GM18511 (cell line): Measurements from ENCODE around the gene PGC.
A peak's percentile ranks its signal among the peaks of the same experiment; 100 is the strongest.

ENCODE experiments used
- ATAC-seq: cut with Tn5 transposase; IDR thresholded peaks from one replicate; pipeline ENCODE4 v1.9.1; 2021; ENCODE audit warnings: mild to moderate bottlenecking, moderate library complexity; ENCODE audit not compliant: unreplicated experiment

Gene PGC

DNA sequence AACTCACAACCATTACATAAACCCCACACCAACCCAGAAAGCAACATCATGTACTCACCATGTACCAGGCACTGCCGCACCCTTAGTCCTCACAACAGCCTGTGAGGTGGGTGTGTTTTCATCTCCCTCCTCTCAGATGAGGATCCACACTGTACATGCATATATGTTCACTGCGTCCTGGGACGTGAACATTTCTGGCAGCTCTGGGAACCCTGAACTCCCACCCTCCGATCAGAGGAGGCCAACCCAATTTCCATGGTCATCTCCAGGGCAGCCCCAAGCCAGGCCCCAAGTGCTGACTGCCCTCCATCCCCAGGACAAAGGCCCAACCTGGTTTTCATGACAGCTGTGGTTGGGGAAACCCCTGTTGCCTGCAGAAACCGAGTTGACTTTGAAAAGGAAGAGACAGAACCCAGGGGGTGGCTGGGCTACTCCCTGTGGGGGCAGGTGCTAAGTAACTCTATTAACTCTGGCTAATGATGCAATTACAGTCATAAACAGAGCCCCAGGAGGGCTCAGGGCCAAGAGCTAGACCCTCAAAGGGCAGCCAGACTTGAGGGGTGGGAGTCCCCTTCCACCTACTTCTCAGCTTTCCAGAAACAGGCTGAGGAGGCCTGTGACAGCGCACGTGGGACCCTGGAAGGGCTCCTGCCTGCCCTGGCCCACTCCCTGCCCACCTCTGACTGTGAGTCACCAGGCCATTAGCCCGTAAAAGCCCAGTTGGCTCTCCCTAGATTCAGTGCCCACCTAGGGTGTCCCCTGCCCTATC is 14.4 kb downstream of the PGC start:
- ATAC-seq: peak; percentile 30

DNA sequence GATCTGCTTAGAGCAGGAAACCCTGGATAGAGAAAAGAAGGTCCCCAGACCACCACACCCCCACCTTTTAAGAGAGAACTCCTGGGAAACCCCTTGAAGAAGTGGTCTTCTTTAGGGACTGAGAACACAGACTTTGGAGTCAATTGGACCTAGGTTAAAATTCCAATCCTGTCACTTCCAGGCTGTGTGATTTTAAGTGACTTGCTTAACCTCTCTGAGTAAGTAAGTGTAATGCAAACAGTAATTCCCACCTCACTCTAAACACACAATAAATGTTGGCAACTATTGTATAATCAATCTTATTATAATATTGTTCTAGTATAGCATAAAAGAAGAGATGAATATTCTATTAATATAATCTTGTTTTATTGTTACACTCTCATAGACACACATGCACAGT is 15.0 kb downstream of the PGC start:
- ATAC-seq: no peak

DNA sequence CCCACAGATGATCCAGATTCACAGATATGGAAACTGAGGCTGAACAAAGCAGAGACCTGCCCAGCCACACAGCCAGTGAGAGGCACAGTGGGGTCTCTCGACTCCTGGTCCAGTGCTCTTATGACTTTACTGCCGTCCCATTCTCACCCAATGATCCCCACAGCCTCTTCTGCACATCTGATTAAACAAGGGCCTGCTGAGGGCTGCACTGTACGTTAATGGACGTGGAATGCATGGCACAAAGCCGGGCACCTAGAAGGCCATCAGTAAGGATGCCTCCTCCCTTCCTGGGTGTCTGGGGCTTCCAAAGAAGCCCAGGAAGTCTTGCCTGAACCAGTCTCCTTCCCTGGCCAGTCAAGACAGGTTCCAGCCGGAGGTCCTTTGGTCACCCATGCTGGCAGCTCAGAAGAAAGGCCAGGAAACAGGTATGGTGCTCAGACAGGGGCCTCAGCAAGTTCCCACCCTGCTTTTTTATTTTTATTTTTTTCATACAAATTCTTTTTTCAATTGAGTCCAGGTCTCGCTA is 15.6 kb downstream of the PGC start:
- ATAC-seq: no peak

DNA sequence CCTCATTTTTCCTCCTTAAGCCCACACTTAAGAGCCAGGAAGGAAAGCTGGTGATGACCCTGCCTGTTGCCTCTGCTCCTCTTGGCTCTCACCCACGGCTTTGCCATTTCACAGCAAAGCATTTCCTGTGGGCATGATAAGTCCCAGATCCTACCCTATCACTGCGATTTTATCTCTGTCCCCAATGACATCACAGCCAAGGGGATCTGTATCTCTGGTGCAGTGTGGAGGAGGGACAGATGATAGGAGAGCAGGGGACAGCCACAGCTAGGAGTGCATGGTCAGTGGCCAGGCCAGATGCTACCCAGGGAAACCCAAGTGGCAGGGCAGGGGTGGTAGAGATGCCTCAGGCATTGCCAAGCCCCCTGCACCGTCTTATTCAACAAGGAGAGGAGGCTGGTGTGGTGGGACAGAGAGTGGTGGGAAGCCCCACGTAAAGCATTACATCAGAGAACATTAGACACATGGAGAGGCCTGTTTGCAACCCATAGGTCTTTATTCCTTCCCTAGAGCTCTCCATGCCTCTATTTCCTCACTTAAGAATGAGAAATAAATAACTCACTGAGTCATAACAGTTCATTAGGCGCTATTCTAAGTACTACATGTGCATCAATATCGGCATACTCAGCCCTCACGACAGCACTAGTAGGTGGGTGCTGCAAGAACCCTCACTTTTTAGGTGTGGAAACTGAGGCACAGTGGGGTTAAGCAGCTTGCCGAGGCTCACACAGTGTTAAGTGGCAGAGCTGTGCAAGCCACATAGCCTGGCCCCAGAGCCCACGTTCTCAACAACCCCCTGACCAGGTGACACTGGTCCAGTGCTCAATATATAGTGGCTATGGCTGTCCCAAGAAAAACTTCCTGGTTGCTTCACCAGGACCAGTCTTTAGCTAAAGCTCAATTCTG is 16.4 kb downstream of the PGC start:
- no peak for ATAC-seq

DNA sequence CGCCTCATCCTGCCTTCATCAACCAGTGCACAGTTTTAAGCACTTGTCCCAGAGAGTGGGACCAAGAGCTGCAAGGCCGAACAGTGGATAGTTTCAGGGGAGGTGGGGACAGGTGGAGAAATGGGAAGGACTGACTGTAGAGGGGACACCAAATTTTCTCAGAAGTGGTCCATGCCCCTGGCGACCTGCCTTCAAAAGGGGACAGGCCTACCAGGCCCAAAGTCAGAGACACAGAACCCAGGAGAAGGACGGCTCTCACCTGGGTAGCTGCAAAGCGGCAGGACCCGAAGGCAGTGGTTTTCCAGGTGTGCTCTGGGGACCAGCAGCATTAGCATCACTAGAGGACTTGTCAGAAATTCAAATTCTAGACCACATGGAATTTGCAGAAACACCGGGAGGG is 17.6 kb downstream of the PGC start:
- no peak for ATAC-seq

DNA sequence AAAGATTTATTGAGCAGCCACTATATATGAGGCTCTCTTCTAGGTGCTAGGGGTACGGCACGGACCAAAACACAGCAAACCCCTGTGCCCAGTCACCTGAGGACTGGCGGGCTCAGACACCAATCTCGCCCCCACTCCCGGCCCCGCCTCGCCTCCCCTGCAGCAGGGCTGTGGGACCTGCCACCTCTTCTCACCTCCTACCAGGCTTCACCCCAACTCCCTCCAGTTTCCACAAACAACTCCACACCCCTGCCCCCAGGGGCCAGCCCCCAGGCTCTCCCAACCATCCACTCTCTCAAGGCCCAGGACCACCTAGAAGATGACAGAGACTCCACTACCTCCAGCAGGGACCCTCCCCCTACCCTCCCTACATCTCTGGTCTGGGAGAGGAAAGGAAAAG is 18.2 kb downstream of the PGC start:
- no peak for ATAC-seq

DNA sequence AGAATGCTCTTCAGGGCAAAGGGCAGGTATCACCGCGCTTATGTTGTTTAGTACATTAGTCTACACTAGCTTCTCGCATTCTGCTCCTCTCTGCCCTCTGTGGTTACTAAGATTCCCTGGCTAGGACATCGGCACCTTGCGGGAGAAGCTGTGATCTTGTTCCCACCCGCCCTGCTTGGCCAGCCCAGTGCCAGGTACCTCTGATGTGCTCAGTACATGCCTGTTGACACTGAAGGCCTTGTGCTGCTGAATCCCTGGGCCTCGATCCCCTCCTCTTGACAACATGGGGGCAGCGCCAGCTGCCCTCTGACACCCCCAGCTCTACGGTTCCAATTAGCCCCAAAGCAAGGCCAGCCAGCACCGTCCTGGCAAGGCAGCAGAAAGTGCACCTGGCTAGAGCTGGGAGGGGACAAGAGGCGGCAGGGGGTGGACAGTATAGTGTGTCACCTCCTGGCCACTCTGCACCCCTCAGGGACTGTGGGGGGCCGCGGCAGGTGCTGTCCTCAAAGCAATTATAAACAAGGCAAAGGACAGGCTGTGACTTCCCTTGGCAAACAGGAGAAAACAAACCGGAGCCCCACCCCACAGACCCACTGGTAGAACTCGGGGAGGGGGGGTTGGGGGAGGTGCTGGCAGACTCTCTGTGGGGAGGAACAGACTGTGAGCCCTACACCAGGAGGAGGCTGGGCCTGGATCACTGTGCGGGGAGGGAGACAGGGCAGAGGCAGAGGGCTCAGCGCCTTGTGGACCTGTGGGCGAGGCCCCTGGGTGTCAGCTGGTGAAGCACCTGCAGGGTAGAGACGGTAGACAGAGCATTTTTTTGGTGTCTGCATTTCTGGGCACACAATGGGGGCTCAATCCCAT is 18.9 kb downstream of the PGC start:
- no peak for ATAC-seq

DNA sequence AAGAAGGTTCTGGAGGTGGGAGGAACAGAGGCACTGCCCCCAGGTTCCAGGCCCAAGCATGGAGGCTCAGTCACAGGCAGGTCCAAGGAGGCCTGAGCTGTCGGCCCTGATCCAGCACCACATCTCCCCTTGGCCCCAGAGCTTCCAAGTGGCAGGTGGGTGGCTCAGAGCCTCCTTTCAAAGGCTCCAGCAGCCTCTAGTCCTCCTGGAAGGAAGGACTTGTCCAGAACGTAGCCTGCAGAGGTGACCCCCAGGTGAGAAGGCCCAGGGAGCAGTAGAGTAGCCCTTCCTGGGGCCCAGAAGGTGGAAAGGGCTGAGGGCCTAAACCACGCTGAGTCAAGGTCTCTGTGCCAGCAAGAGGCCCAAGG is 19.5 kb downstream of the PGC start:
- ATAC-seq: no peak

DNA sequence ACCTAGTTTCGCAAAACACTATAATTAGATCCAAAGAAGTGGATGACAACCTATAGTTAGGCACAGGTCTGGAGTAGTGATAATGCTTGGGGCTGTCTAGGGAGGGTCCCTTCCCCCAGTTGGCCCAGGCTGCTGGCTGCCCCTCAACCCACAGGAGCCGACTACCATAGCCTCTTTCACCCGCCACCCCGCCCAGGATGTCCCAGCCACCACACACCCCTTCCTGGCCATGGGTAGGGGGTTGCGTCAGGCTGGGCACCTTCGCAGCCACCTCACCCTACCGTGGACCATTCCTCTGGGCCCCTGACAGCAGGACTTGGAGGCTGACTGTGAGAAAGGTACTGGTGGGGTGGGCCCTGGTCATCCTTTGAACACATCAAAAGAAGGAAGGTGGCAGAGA is 20.3 kb downstream of the PGC start:
- no peak for ATAC-seq

DNA sequence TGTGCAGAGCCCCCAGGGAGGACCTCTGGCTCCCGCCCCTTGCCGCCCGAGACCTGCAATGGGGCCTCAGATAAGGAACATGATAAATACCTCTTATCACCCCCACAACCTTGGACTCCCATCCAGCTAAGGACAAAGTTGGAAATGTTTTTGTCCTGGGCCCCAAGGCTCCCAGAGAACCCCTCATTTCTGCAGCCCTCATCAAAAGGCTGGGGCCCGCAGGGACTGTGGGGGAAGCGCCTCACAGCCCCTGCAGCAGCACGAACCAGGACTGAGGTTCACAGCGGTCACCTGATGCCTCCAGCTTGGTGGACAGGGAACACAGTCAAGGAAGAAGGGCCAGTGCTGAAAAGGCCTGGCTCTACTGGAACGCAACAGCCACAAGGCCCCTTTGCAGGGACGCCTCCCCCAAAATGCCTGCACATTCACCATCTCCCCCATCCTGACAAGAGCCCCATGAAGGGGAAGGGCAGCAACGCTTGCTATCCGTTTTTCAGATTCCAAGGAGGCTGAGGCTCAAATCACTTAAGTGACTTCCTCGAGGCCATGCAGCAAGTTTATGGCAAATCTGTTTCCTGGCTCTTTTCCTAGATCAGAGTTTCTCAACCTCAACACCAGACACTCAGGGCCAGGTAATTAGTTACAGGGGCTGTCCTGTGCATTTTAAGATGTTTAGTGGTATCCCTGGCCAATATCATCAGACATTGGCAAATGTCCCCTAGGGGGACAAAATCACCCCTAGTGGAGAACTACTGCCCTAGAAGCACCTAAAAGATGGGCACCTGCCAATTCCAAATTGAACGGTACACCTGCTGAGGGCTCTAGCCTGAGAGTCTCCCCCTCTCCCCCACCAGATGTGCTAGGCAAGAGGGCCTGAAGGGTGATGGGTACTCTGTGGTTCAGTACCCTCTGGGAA is 22.4 kb downstream of the PGC start:
- ATAC-seq: no peak

DNA sequence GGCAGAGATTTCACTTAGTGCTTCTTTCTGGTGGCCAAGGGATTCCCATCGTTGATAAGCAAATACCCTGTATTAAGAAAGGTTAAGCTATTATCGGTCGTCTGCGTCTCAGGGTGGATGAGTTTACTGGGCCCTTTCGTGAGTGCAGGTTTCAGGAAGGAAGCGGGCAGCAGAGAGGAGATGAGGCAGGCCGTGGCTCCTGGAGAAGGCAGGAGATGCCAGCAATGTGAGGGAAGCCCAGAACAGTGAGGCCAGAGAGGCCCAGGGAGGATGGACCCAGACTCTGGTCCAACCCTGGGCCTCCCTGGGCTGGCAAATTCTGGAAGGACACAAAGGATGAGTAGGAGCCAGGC is 23.0 kb downstream of the PGC start:
- no peak for ATAC-seq

DNA sequence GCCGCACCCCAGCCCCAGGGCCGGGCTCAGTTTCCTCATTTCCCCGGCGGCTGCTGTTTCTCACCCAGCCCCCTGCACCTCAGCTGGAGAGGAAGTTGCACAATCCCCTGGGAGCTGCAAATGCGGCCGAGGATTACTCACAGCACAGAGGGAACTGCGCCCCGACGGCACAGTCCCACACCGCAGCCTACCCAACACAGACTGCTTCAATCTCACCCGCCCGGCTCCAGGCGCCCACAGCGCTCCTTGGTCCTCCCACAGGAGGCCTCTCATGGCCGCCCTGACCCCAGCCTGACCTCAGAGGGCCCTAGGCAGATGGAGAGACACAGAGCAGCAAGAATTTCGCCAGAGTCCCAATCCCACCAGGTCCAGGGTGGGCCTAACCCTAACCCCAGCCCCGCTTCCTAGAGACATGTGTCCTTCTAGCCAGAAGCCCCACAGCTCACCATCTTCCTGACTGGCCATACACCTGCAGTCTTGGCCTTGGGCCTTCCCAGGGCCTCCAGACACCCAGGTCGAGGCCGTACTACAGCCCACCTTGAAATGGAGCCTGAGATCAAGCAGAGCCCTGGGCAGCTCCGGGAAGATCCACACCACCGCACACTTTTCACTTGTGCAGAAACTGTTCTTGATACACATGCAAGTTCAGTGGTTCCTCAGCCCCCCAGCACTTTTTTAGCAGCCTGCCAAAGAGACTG is 23.5 kb downstream of the PGC start:
- peak; percentile 72 for ATAC-seq

DNA sequence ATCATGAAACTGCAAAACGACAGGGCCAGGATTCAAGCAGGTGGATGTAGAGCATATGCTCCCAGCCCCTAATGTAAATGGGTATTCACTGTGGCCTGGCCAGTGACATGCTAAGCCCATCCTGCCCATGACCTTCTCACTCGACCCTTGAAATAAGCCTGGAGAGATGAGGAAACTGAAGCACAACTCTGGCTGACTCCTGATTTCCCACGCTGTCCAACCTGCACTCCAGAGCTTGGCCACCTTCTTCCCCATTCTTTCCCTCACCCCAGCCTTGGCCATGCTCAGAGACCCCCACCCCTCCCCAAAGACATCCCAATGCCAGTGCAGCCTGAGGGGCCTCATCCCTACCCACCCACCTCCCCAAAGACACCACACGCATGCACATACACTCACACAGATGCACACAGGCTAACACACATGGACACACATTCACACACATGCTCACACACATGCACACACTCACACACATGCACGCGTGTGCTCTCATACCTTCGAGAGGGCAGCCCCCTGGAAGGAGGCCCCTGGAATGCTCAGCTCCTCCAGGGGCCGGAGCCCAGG is 24.1 kb downstream of the PGC start:
- ATAC-seq: peak; percentile 16

DNA sequence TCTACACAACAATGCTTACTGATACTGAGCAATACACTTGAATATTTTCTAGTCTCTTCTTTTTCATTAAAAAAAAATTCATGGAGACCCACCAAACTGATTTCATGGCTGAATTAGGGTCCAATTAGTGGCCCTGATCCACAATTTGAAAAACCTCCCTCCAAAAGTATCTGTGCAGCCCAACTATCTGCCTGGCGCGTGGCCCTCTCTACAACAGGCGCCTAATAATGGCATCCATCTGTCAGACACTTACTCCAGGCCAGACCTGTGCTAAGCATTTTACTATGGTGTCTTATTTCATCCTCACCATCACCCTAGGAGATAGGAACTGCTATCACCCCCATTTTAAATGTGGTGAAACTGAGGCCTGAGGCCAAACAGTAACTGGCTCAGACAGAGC is 25.8 kb downstream of the PGC start:
- ATAC-seq: no peak

DNA sequence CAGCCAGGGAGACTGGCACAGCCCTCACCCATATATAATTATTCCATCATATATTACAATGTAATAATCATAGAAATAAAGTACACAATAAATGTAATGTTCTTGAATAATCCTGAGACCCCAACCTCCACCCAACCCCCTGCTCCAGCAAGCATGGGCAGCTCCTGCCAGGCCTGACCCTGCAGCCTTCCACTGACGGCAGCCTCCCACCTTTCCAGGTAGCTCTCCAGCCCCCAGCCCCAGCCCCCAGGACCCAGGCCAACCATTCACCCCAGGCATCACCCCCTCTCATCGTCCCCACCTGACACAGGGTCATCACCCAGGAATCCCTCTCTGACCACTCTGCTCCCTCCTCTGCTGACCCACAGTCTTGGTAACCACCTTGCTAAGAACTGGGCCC is 26.4 kb downstream of the PGC start:
- ATAC-seq: no peak

DNA sequence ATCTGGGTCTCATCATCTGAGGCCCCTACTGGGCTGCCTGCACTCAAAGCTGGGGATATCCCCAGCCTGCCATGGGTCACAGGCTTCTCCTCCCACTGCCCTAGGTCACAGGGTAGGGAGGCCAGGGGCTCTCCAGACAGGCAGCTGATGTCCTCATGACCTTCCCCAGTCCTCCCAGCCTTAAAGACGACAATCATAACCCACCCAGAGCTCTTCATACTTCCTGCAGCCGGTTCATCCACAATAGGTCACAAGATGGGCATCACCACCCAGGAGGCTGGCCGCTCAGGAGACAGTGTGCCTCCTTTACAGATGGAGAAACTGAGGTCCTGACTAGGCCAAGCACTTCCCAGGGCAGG is 27.0 kb downstream of the PGC start:
- ATAC-seq: no peak

DNA sequence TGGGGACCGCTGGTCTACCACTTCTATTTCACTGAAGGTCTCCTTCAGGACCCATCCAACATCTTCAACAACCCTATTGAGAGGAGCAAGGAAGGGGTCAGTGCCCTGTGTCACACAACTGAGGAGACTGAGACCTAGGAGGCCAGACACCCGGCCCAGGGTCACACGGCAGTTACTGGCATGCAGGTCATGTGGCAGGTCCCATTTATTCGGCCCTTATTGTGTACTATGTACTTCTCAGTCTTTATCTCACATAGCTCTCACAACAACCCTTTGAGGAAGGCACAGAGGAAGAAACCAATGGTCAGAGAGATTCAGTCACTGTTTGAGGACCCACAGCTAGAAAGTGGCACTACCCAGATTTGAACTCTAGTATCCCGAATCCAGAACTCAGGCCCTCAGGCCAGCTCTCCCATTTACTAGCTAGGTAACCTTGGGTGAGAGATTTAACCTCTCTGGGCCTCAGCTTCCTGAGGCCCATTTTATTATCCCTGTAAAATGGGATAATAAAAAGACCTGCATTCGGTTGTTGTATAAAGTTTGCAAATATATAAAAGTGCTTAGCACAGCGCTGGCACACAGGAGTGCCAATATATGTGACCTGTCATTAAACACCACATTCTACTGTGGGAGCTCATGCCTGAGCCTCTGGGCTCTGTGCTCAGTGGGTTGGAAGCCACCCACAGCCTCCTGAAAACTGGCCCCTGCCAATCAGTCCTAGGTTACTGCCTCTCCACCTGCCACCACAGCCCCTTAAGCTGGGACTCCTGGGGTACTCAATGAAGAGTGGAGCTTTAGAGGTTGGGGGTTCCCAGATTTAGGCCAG is 27.5 kb downstream of the PGC start:
- no peak for ATAC-seq

DNA sequence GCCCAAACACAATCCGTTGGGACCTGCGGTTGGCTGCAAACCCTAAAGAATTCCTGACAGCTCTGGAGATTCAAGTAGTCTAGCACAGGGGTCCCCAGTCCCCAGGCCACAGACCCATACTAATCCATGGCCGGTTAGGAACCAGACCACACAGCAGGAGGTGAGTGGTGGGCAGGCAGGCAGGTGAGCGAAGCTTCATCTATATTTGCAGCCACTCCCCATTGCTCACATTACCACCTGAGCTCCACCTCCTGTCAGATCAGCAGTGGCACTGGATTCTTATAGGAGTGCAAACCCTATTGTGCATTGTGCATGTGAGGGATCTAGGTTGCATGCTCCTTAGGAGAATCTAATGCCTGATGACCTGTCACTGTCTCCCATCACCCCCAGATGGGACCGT is 28.4 kb downstream of the PGC start:
- ATAC-seq: no peak

DNA sequence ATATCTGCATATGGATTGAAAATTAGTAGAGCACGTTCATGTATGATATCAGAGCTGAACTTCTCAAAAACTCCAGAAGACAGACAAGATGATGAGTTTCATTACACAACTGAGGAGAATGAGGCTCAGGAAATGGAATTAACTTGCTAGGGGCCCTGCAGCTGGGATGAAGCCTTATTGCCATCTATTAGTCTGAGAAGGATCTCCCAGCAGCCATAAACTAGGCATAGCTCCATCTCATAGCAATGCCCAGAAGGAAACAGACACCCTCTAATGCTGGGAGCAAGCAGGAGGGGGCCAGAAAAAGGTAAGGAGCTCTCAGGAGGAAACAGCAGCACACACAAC is 29.8 kb downstream of the PGC start:
- ATAC-seq: no peak
